Osteocyte (in vitro differentiated cells): ENCODE results near the gene BCCIP. TPM values are rescaled to one million over a fixed set of nuclear protein-coding genes. Genes with fewer than 3 reads are reported as not detected.

Experiments
- DNase-seq: peaks from one replicate; pipeline ENCODE4 v3.0.0; 2021; ENCODE audit warnings: mixed read lengths; ENCODE audit not compliant: unreplicated experiment; ENCODE audit errors: extremely low spot score
- H3K27ac Mint-ChIP-seq: one replicate; pipeline ENCODE4 v1.8.0; 2021; ENCODE audit warnings: mild to moderate bottlenecking, mixed read lengths; ENCODE audit not compliant: unreplicated experiment
- H3K27me3 Mint-ChIP-seq: one replicate; pipeline ENCODE4 v1.8.0; 2021; ENCODE audit warnings: mixed read lengths; ENCODE audit not compliant: unreplicated experiment
- H3K36me3 Mint-ChIP-seq: one replicate; pipeline ENCODE4 v1.8.0; 2021; ENCODE audit warnings: mixed read lengths; ENCODE audit not compliant: unreplicated experiment
- H3K4me1 Mint-ChIP-seq: one replicate; pipeline ENCODE4 v1.8.0; 2021; ENCODE audit warnings: mixed read lengths; ENCODE audit not compliant: unreplicated experiment
- H3K4me3 Mint-ChIP-seq: one replicate; pipeline ENCODE4 v1.8.0; 2021; ENCODE audit warnings: mild to moderate bottlenecking, moderate library complexity, mixed read lengths; ENCODE audit not compliant: unreplicated experiment
- H3K9me3 Mint-ChIP-seq: one replicate; pipeline ENCODE4 v1.8.0; 2021; ENCODE audit warnings: mixed read lengths; ENCODE audit not compliant: unreplicated experiment
- CTCF ChIP-seq: fragments of 200-600 bp; sonication (generic); IDR thresholded peaks from 2 replicates; pipeline ENCODE4 v1.5.0; 2021; ENCODE audit warnings: antibody characterized with exemption, mild to moderate bottlenecking, moderate library complexity
- total RNA-seq: library from RNA; stranded (reverse); gene quantifications from 2 replicates; pipeline ENCODE4 v1.2.1, GENCODE V29; 2021

Gene BCCIP
- total RNA-seq, 1 donor from 2014 or later, result 34.6 TPM

GRCh38 chr10:125859128-125859817, 35.9 kb downstream of the BCCIP start:
- Mint-ChIP-seq H3K36me3 (peaks cover 15% of the 10 kb centered on the region), H3K4me3 (no peak overlapping the region), H3K27ac (no peak overlapping the region), H3K4me1 (no peaks in the 10 kb centered on the region), H3K9me3 (no peaks in the 10 kb centered on the region), H3K27me3 (no peaks in the 10 kb centered on the region)
- DNase-seq, result no peak
- TF ChIP-seq CTCF, result no peak

GRCh38 chr10:125865120-125865519, 41.8 kb downstream of the BCCIP start:
- no peak for TF ChIP-seq CTCF
- no peak for DNase-seq
- Mint-ChIP-seq H3K4me1 (no peaks in the 10 kb centered on the region), H3K27ac (no peak overlapping the region), H3K9me3 (no peaks in the 10 kb centered on the region), H3K36me3 (peaks cover 12% of the 10 kb centered on the region), H3K27me3 (no peaks in the 10 kb centered on the region), H3K4me3 (no peak overlapping the region)

GRCh38 chr10:125866421-125867029, 43.2 kb downstream of the BCCIP start:
- no peak for DNase-seq
- no peak overlapping the region for H3K27ac Mint-ChIP-seq
- no peaks in the 10 kb centered on the region for H3K9me3 Mint-ChIP-seq
- H3K4me1 Mint-ChIP-seq, result no peaks in the 10 kb centered on the region
- no peaks in the 10 kb centered on the region for H3K27me3 Mint-ChIP-seq
- H3K4me3 Mint-ChIP-seq, result no peak overlapping the region
- peaks cover 12% of the 10 kb centered on the region for H3K36me3 Mint-ChIP-seq
- TF ChIP-seq CTCF, result no peak

- H3K4me3 Mint-ChIP-seq, result no peak overlapping the region
- no peak overlapping the region for H3K27ac Mint-ChIP-seq
- peaks cover 14% of the 10 kb centered on the region for H3K36me3 Mint-ChIP-seq
- H3K4me1 Mint-ChIP-seq, result no peaks in the 10 kb centered on the region
- no peaks in the 10 kb centered on the region for H3K27me3 Mint-ChIP-seq
- TF ChIP-seq CTCF, result peak; percentile 79
- H3K9me3 Mint-ChIP-seq, result no peaks in the 10 kb centered on the region
- no peak for DNase-seq
Observed at GRCh38 chr10:125868372-125868975, 45.1 kb downstream of the BCCIP start.

- Mint-ChIP-seq H3K4me3 (no peak overlapping the region), H3K27me3 (no peaks in the 10 kb centered on the region)
- no peak for DNase-seq
Observed at GRCh38 chr10:125871338-125871737, 48.0 kb downstream of the BCCIP start.

More at GRCh38 chr10:125871338-125871737, 48.0 kb downstream of the BCCIP start:
- Mint-ChIP-seq H3K36me3 (peaks cover 26% of the 10 kb centered on the region), H3K4me1 (no peaks in the 10 kb centered on the region), H3K9me3 (peaks cover 11% of the 10 kb centered on the region), H3K27ac (no peak overlapping the region)
- no peak for TF ChIP-seq CTCF
